Astrocyte of the cerebellum (primary cell): Measurements from ENCODE around the gene PAQR6.

Experiments used
- DNase-seq: peaks from one replicate; pipeline ENCODE4 v3.0.0-alpha.2; 2011; ENCODE audit warnings: low read depth
- H3K4me3 ChIP-seq: 2 replicates; pipeline ENCODE4 v1.5.1; 2011; ENCODE audit warnings: mild to moderate bottlenecking, low read depth, low read length, moderate library complexity
- CTCF ChIP-seq: IDR thresholded peaks from 2 replicates; pipeline ENCODE4 v1.5.1; 2012; ENCODE audit warnings: low read length, low read depth, moderate library complexity, mild to moderate bottlenecking; ENCODE audit errors: missing control alignments
- in situ Hi-C: cut with HindIII; loops from 2 replicates; pipeline ENCODE4 v1.10.0; 2017; ENCODE audit warnings: low sequenced_read_pairs

Gene PAQR6

GRCh38 chr1:156212833-156213643, 34.8 kb downstream of the PAQR6 start, which contains the start of gene PMF1:
PMF1 (plus strand) TSS chr1:156213007; CDS start chr1:156213016, 9 bp downstream.
- DNase-seq = peak; percentile 92
- H3K4me3 ChIP-seq = peak within 1 kb of the TSS; percentile 77
- TF ChIP-seq CTCF = no peak
- in situ Hi-C loops = no loop called here

GRCh38 chr1:156212130-156212529, 35.7 kb downstream of the PAQR6 start:
- no peak for DNase-seq
- peak overlapping the region; percentile 77 for H3K4me3 ChIP-seq
- in situ Hi-C loops = no loop called here
- no peak for TF ChIP-seq CTCF

- TF ChIP-seq CTCF = no peak
- DNase-seq = no peak
- H3K4me3 ChIP-seq = no peak overlapping the region
- in situ Hi-C loops = no loop called here
These were observed 36.6 kb downstream of the PAQR6 start for GRCh38 chr1:156211243-156211642.

- no peak for TF ChIP-seq CTCF
- no peak overlapping the region for H3K4me3 ChIP-seq
- in situ Hi-C loops = no loop called here
- no peak for DNase-seq
These were observed 43.2 kb downstream of the PAQR6 start for GRCh38 chr1:156204686-156205085.

GRCh38 chr1:156203331-156203730, 44.5 kb downstream of the PAQR6 start:
- DNase-seq = no peak
- TF ChIP-seq CTCF = no peak
- in situ Hi-C loops = no loop called here
- H3K4me3 ChIP-seq = no peak overlapping the region

- in situ Hi-C loops = no loop called here
- no peak for DNase-seq
- H3K4me3 ChIP-seq = no peak overlapping the region
- no peak for TF ChIP-seq CTCF
These were observed 47.8 kb downstream of the PAQR6 start for GRCh38 chr1:156200044-156200443.
